ENCODE data around the gene ANKLE1. TPM values are rescaled to one million over a fixed set of nuclear protein-coding genes. Genes with fewer than 3 reads are reported as not detected.

Gene ANKLE1
- total and polyA plus RNA-seq, 2 donors (not counting 1 experiment from before 2014, with no cell fraction given): 0.08 to 0.17 TPM

DNA sequence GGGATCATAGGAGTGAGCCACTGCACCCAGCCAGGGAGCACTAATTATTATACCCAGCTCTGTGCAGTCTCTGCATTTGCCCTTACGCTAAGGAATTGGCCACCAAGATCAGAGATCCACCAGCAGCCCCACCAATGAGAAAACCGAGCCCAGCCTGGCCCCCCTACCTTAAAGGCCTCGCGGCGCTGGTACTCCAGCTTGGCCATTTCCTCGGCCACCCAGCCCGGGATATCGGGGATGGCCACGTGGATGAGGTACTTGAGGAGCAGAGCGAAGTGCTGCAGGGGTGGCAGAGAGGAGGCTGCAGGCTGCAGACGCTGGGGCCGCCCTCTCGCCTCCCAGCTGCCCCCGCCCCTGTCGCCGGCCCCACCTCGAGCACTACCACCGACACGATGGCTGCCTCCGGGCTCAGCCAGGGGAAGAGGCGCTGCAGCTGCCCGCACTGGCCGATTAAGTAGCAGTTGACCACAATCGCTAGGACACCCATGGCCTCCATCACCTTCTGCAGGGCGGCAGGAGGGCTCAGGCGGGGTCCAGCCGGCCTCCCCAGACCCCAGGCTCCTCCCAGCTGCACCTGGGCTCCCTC, 45.5 kb downstream of the ANKLE1 start:
- no peak for DNase-seq (ENCODE audit: low read depth in 2 of 2)
- TF ChIP-seq EZH2 (IDR thresholded peaks at IDR 0.05; ENCODE audit: low read length, missing control alignments): no peak
- TF ChIP-seq, protein P1, sequence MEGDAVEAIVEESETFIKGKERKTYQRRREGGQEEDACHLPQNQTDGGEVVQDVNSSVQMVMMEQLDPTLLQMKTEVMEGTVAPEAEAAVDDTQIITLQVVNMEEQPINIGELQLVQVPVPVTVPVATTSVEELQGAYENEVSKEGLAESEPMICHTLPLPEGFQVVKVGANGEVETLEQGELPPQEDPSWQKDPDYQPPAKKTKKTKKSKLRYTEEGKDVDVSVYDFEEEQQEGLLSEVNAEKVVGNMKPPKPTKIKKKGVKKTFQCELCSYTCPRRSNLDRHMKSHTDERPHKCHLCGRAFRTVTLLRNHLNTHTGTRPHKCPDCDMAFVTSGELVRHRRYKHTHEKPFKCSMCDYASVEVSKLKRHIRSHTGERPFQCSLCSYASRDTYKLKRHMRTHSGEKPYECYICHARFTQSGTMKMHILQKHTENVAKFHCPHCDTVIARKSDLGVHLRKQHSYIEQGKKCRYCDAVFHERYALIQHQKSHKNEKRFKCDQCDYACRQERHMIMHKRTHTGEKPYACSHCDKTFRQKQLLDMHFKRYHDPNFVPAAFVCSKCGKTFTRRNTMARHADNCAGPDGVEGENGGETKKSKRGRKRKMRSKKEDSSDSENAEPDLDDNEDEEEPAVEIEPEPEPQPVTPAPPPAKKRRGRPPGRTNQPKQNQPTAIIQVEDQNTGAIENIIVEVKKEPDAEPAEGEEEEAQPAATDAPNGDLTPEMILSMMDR (conservative IDR thresholded peaks at IDR 0.05 in 1 of 2, IDR thresholded peaks at IDR 0.05 in 1 of 2; ENCODE audit: low read depth in 1 of 2, low read length in 2 of 2): no peak

DNA sequence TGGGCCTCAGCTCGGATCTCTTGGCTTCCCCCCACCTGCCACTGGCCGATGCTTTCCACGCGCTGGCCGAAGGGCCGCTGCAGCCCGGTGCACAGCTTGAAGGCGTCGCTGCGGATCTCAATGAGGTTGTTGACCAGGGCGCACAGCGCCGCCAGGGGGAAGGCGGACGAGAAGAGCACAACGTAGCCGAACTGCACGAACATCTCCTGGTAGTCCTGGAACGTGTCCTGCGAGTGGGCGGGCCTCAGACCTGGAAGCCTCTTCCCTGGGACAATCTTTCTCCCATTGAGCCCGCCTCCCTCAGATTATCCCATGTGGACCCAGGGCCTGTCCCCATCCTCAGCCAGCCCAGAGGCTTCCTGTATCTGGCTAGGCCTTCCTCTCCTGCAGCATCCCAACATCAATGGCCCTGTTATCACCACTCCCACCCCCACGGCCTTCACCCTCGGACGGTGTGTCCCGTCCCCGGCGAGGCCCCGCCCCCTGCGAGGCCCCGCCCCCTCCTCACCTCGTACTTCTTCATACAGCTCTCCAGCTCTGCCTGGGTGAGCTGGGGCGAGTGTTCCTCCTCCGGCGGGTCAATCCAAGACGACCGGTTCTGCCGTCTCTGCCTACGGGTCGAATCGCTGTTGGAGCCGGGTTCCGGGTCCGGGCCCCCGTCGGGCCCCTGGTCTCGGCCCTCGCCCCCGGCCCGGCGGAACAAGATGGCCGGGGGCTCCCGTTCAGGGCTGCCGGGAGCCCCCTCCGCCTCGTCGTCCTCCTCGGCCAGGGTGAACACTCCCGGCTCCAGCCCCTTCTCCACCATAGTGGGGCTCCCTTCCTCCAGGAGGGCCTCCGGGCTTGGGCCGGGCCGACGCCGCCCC, 46.2 kb downstream of the ANKLE1 start:
- Histone ChIP-seq H3K27me3 (ENCODE audit: control insufficient read depth, insufficient read depth, low read length) (no peaks in the 10 kb centered on the region), H2AFZ (ENCODE audit: low read length) (no peak overlapping the region)
- TF ChIP-seq EZH2 (IDR thresholded peaks at IDR 0.05; ENCODE audit: low read length, missing control alignments): no peak
- TF ChIP-seq, protein P1 (conservative IDR thresholded peaks at IDR 0.05 in 1 of 2, IDR thresholded peaks at IDR 0.05 in 1 of 2; ENCODE audit: low read depth in 1 of 2, low read length in 2 of 2): peak in 1 of 2 donors; percentile 38

More for the DNA sequence above, 45.5 kb downstream of the ANKLE1 start:
- H3K4me2 ChIP-seq (ENCODE audit: extremely low read depth, insufficient read depth, low read length): no peak overlapping the region
- H3K36me3 ChIP-seq (ENCODE audit: control insufficient read depth, insufficient read depth, low read length): peaks cover 8% of the 10 kb centered on the region
- no peak overlapping the region for H3K9ac ChIP-seq (ENCODE audit: insufficient read depth, low read length)
- no peaks in the 10 kb centered on the region for H3K79me2 ChIP-seq (ENCODE audit: control insufficient read depth, insufficient read depth, low read length)
- no peak overlapping the region for H3K4me3 ChIP-seq (replicated peaks in 1 of 4; ENCODE audit: control extremely low read depth in 1 of 4, insufficient read depth in 1 of 4, low read depth in 3 of 4, low read length in 4 of 4)
- H3K27ac ChIP-seq (ENCODE audit: insufficient read depth, low read length): no peak overlapping the region
- H3K9me3 ChIP-seq (ENCODE audit: control insufficient read depth, insufficient read depth, low read depth, low read length): no peaks in the 10 kb centered on the region
- H2AFZ ChIP-seq (ENCODE audit: low read length): no peak overlapping the region
- no peaks in the 10 kb centered on the region for H3K4me1 ChIP-seq (ENCODE audit: control insufficient read depth, extremely low read depth, insufficient read depth, low read length)
- H3K27me3 ChIP-seq (ENCODE audit: control insufficient read depth, insufficient read depth, low read length): no peaks in the 10 kb centered on the region
- H4K20me1 ChIP-seq (ENCODE audit: control insufficient read depth, extremely low read depth, insufficient read depth, low read length): no peaks in the 10 kb centered on the region

DNA sequence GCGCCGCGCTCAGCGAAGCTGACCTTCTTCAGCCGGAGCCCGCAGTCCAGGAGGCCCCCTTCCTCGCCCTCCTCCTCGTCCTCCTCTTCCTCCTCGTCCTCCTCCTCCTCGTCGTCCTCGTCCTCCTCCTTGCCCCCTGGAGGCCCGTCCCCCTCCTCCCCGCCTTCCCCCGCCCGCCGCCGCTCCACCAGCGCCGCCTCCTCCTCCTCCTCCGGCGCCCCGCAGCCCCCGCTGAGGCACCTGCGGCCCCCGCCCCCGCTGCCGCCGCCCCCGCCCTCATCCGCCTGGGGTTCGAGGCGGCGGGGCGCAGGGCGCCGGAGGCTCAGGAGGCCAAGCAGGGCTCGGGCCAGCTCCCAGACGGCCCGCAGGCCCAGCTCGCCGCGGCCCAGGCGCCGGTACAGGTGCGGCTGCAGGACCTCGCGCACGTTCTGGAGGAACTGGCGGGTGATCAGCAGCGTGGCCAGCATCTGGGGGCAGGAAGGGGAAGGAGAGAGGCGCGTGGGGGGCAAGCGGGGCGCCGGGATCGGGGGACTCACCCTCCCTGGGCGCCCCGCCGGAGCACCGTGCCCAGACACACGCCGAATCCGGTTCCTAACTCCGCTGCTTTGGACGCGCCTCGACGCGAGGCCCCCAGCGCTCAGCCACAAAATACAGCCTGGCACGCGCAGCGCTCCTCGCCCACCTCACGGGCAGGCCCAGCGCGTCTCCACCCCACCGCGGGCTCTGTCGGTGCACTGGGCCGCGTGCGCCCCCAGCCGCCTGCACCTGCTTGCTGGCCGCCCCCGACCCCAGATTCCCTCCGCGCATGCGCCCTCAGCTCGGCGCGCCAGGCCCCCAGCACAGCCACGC, 47.0 kb downstream of the ANKLE1 start:
- no peaks in the 10 kb centered on the region for H3K27me3 ChIP-seq (ENCODE audit: control insufficient read depth, insufficient read depth, low read length)
- no peak overlapping the region for H3K4me3 ChIP-seq (replicated peaks in 1 of 4; ENCODE audit: control extremely low read depth in 1 of 4, insufficient read depth in 1 of 4, low read depth in 3 of 4, low read length in 4 of 4)
- TF ChIP-seq, protein P1 (conservative IDR thresholded peaks at IDR 0.05 in 1 of 2, IDR thresholded peaks at IDR 0.05 in 1 of 2; ENCODE audit: low read depth in 1 of 2, low read length in 2 of 2): no peak
- TF ChIP-seq EZH2 (IDR thresholded peaks at IDR 0.05; ENCODE audit: low read length, missing control alignments): no peak
- H3K79me2 ChIP-seq (ENCODE audit: control insufficient read depth, insufficient read depth, low read length): no peaks in the 10 kb centered on the region
- H3K27ac ChIP-seq (ENCODE audit: insufficient read depth, low read length): no peak overlapping the region
- no peaks in the 10 kb centered on the region for H4K20me1 ChIP-seq (ENCODE audit: control insufficient read depth, extremely low read depth, insufficient read depth, low read length)
- no peak overlapping the region for H2AFZ ChIP-seq (ENCODE audit: low read length)
- DNase-seq (ENCODE audit: low read depth in 2 of 2): no peak
- H3K36me3 ChIP-seq (ENCODE audit: control insufficient read depth, insufficient read depth, low read length): peaks cover 8% of the 10 kb centered on the region
- H3K9ac ChIP-seq (ENCODE audit: insufficient read depth, low read length): no peak overlapping the region
- no peak overlapping the region for H3K4me2 ChIP-seq (ENCODE audit: extremely low read depth, insufficient read depth, low read length)
- H3K4me1 ChIP-seq (ENCODE audit: control insufficient read depth, extremely low read depth, insufficient read depth, low read length): no peaks in the 10 kb centered on the region
- H3K9me3 ChIP-seq (ENCODE audit: control insufficient read depth, insufficient read depth, low read depth, low read length): no peaks in the 10 kb centered on the region

More for the DNA sequence above, 46.2 kb downstream of the ANKLE1 start:
- Histone ChIP-seq H4K20me1 (ENCODE audit: control insufficient read depth, extremely low read depth, insufficient read depth, low read length) (no peaks in the 10 kb centered on the region), H3K9ac (ENCODE audit: insufficient read depth, low read length) (no peak overlapping the region), H3K27ac (ENCODE audit: insufficient read depth, low read length) (no peak overlapping the region), H3K4me1 (ENCODE audit: control insufficient read depth, extremely low read depth, insufficient read depth, low read length) (no peaks in the 10 kb centered on the region), H3K4me3 (replicated peaks in 1 of 4; ENCODE audit: control extremely low read depth in 1 of 4, insufficient read depth in 1 of 4, low read depth in 3 of 4, low read length in 4 of 4) (no peak overlapping the region), H3K36me3 (ENCODE audit: control insufficient read depth, insufficient read depth, low read length) (peaks cover 8% of the 10 kb centered on the region), H3K9me3 (ENCODE audit: control insufficient read depth, insufficient read depth, low read depth, low read length) (no peaks in the 10 kb centered on the region), H3K79me2 (ENCODE audit: control insufficient read depth, insufficient read depth, low read length) (no peaks in the 10 kb centered on the region), H3K4me2 (ENCODE audit: extremely low read depth, insufficient read depth, low read length) (no peak overlapping the region)
- peak in 1 of 2 donors; percentile 48 for DNase-seq (ENCODE audit: low read depth in 2 of 2)

Data from fibroblast of lung (primary cell).